Tibial nerve (tissue), 4 donors: ENCODE measurements around the gene LBX2. TPM values are rescaled to one million over a fixed set of nuclear protein-coding genes. Genes with fewer than 3 reads are reported as not detected.

Experiments used
- DNase-seq, 2 donors: peaks; one replicate each; pipeline ENCODE4 v3.0.0-alpha.2; 2019; ENCODE audit warnings: low spot score in 2 of 2
- H3K27ac ChIP-seq, 4 donors: fragments of 200-600 bp; sonication (generic) in 3 of 4; one replicate each; pipeline ENCODE4 v1.5.1; 2017 to 2019; ENCODE audit warnings: mild to moderate bottlenecking in 1 of 4
- H3K27me3 ChIP-seq, 2 donors: fragments of 200-600 bp; sonication (generic) in 1 of 2; one replicate each; pipeline versions ENCODE4 v1.5.1 to v1.6.0; 2017 to 2019
- H3K36me3 ChIP-seq, 3 donors: fragments of 200-600 bp; sonication (generic); one replicate each; pipeline ENCODE4 v1.5.1; 2018 to 2019
- H3K4me1 ChIP-seq, 4 donors: fragments of 200-600 bp; sonication (generic) in 3 of 4; one replicate each; pipeline ENCODE4 v1.5.1; 2017 to 2019
- H3K4me3 ChIP-seq, 4 donors: fragments of 200-600 bp; sonication (generic) in 3 of 4; one replicate each; pipeline ENCODE4 v1.5.1; 2017 to 2019; ENCODE audit warnings: mild to moderate bottlenecking in 1 of 4, moderate library complexity in 1 of 4
- H3K9me3 ChIP-seq, 4 donors: fragments of 200-600 bp; sonication (generic) in 3 of 4; one replicate each; pipeline ENCODE4 v1.5.1; 2017 to 2019
- CTCF ChIP-seq, 5 experiments: fragments of 200-600 bp in 3 of 5; fragments of 450-650 bp in 2 of 5; sonication (generic) in 3 of 5; IDR thresholded peaks; one replicate each; pipeline ENCODE4 v1.5.1; 2016 to 2019; ENCODE audit warnings: antibody characterized with exemption in 5 of 5, mild to moderate bottlenecking in 3 of 5, moderate library complexity in 2 of 5
- EP300 ChIP-seq, 2 donors: sonication (generic); formaldehyde crosslinking; IDR thresholded peaks; one replicate each; pipeline ENCODE4 v1.6.1; 2017; ENCODE audit warnings: antibody characterized with exemption in 2 of 2, mild to moderate bottlenecking in 1 of 2
- POLR2A ChIP-seq, 2 donors: fragments of 450-650 bp; IDR thresholded peaks; one replicate each; pipeline ENCODE4 v1.6.1; 2017; ENCODE audit warnings: antibody characterized with exemption in 2 of 2, mild to moderate bottlenecking in 2 of 2, moderate library complexity in 2 of 2
- WGBS, 2 donors: methylation state at CpG; one replicate each; pipeline ENCODE4 v1.1.5; 2018; 5-methylcytosine and 5-hydroxymethylcytosine counted together
- total RNA-seq, 4 donors: library from RNA; depleted of rRNA; stranded (reverse); fragments of >200 nt; gene quantifications; one replicate each; pipeline ENCODE4 v1.1.0, GENCODE V29; 2016

LBX2 gene
- total RNA-seq, 4 donors from 2014 or later, result 0.20 to 4.4 (median 1.6) TPM

GRCh38 chr2:74495440-74495839 is 4.0 kb downstream of the LBX2 start:
- H3K27ac ChIP-seq, result no peak overlapping the region
- DNase-seq, result no peak
- TF ChIP-seq EP300 (IDR thresholded peaks at IDR 0.05), result no peak
- peaks cover 0 to 27% (median 23%) of the 10 kb centered on the region in 4 donors for H3K4me1 ChIP-seq
- WGBS, 2 donors, result 80 to 85% methylated on average over 1 of the region's 1 CpG
- no peak overlapping the region for H3K4me3 ChIP-seq
- H3K36me3 ChIP-seq, result peaks cover 0 to 43% (median 21%) of the 10 kb centered on the region in 3 donors
- H3K27me3 ChIP-seq, result peaks cover 0 to 37% of the 10 kb centered on the region in 2 donors
- no peaks in the 10 kb centered on the region for H3K9me3 ChIP-seq

DNA sequence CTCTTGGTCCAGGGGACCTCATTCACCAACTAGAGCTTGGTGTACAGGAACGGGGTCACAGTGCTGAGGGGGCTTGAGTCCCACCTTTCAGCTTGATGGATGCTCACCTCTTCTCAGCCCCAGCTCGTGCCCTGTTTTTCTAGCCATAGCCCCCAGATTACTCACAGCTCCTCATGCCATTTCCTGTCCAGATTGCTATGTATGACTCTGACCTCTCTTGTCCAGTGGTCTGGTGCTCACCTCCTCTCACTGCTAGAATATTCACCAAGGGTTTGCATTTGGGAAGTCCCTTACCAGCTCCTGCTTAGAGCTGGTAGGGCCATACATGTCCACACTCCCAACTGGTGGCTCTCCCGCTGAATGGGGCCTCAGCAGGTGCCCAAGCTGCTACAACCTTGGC is 5.9 kb downstream of the LBX2 start:
- Histone ChIP-seq H3K4me3 (no peak overlapping the region), H3K36me3 (peaks cover 0 to 62% (median 21%) of the 10 kb centered on the region in 3 donors), H3K27ac (no peak overlapping the region), H3K9me3 (no peaks in the 10 kb centered on the region), H3K4me1 (peaks cover 0 to 13% (median 10%) of the 10 kb centered on the region in 4 donors), H3K27me3 (peaks cover 0 to 18% of the 10 kb centered on the region in 2 donors)
- TF ChIP-seq CTCF (IDR thresholded peaks at IDR 0.05) (no peak), POLR2A (IDR thresholded peaks at IDR 0.05) (no peak), EP300 (IDR thresholded peaks at IDR 0.05) (no peak)
- no peak for DNase-seq
- WGBS, 2 donors, result 84 to 98% methylated on average over 3 of the region's 3 CpGs

GRCh38 chr2:74491648-74492544 is 7.5 kb downstream of the LBX2 start:
- H3K27ac ChIP-seq, result no peak overlapping the region
- no peaks in the 10 kb centered on the region for H3K9me3 ChIP-seq
- no peak for DNase-seq
- H3K36me3 ChIP-seq, result peaks cover 0 to 78% (median 21%) of the 10 kb centered on the region in 3 donors
- H3K4me3 ChIP-seq, result no peak overlapping the region
- H3K4me1 ChIP-seq, result no peaks in the 10 kb centered on the region
- H3K27me3 ChIP-seq, result peaks cover 0 to 2% of the 10 kb centered on the region in 2 donors
- WGBS, 2 donors, result 93 to 95% methylated on average over 12 of the region's 12 CpGs
- TF ChIP-seq CTCF (IDR thresholded peaks at IDR 0.05), result no peak
- TF ChIP-seq POLR2A (IDR thresholded peaks at IDR 0.05), result no peak
- TF ChIP-seq EP300 (IDR thresholded peaks at IDR 0.05), result no peak

DNA sequence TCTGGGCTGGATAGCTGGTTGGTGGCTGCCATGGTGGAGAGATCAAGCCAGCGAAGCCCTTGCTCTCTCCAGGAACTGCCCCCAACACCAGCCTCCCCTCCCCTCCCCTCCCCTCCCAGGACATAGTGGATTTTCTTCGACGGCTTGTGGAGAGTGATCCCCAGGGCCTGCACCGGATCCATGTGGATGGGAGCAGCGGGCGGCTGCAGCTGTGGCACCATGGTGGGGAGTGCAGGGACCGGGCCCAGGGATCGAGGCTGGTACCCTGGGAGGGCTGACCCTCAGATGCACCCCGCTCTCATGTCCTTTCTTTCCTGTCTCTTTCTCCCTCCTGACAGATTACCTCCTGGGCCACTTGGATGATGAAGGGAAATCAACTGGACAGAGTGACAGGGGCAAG is 9.5 kb downstream of the LBX2 start:
- no peak for DNase-seq
- TF ChIP-seq EP300 (IDR thresholded peaks at IDR 0.05) (no peak), CTCF (IDR thresholded peaks at IDR 0.05) (no peak), POLR2A (IDR thresholded peaks at IDR 0.05) (no peak)
- no peak overlapping the region for H3K4me3 ChIP-seq

GRCh38 chr2:74488643-74489481 is 10.5 kb downstream of the LBX2 start:
- TF ChIP-seq CTCF (IDR thresholded peaks at IDR 0.05) (no peak), POLR2A (IDR thresholded peaks at IDR 0.05) (no peak), EP300 (IDR thresholded peaks at IDR 0.05) (no peak)
- H3K27me3 ChIP-seq, result no peaks in the 10 kb centered on the region
- peaks cover 0 to 86% (median 21%) of the 10 kb centered on the region in 3 donors for H3K36me3 ChIP-seq
- no peak overlapping the region for H3K27ac ChIP-seq
- WGBS, 2 donors, result 78 to 84% methylated on average over 9 of the region's 9 CpGs
- DNase-seq, result no peak
- no peaks in the 10 kb centered on the region for H3K9me3 ChIP-seq
- peaks cover 0 to 8% (median 3%) of the 10 kb centered on the region in 4 donors for H3K4me1 ChIP-seq
- H3K4me3 ChIP-seq, result no peak overlapping the region

More for the DNA sequence above, 9.5 kb downstream of the LBX2 start:
- Histone ChIP-seq H3K4me1 (no peaks in the 10 kb centered on the region), H3K9me3 (no peaks in the 10 kb centered on the region), H3K36me3 (peaks cover 0 to 94% (median 21%) of the 10 kb centered on the region in 3 donors), H3K27me3 (no peaks in the 10 kb centered on the region), H3K27ac (no peak overlapping the region)
- WGBS, 2 donors, result 90 to 94% methylated on average over 8 to 9 of the region's 9 CpGs
